WTC11 (cell line): ENCODE measurements around the gene FRMD4A. TPM values are rescaled to one million over a fixed set of nuclear protein-coding genes. Genes with fewer than 3 reads are reported as not detected.

ENCODE experiments used
- ATAC-seq: fragments of 200-7000 bp; cut with Tn5 transposase; 2 replicates; pipeline ENCODE4 v1.10.0; 2021; ENCODE audit warnings: mild to moderate bottlenecking, moderate library complexity
- CTCF ChIA-PET: fragments of 300-600 bp; sonication (Branson Sonifier 250); formaldehyde crosslinking; loops from one replicate; lab custom pipeline; 2021; ENCODE audit warnings: antibody characterized with exemption; lab: Charles Lee
- POLR2A ChIA-PET: fragments of 350-600 bp; sonication (Branson Sonifier 250); formaldehyde crosslinking; loops from one replicate; lab custom pipeline; 2021; ENCODE audit warnings: antibody characterized with exemption; lab: Charles Lee
- DNase-seq: peaks from one replicate; pipeline ENCODE4 v3.0.0; 2021; ENCODE audit warnings: low spot score
- H3K27ac Mint-ChIP-seq: 2 replicates; pipeline ENCODE4 v1.8.0; 2021; ENCODE audit warnings: mixed read lengths
- H3K27me3 Mint-ChIP-seq: 2 replicates; pipeline ENCODE4 v1.8.0; 2021; ENCODE audit warnings: low read depth, mild to moderate bottlenecking, moderate library complexity, mixed read lengths
- H3K36me3 Mint-ChIP-seq: 2 replicates; pipeline ENCODE4 v1.8.0; 2021; ENCODE audit warnings: mixed read lengths
- H3K4me1 Mint-ChIP-seq: 2 replicates; pipeline ENCODE4 v1.8.0; 2022; ENCODE audit warnings: mixed read lengths
- H3K4me3 Mint-ChIP-seq: 2 replicates; pipeline ENCODE4 v1.8.0; 2021; ENCODE audit warnings: mild to moderate bottlenecking, moderate library complexity, mixed read lengths
- H3K9me3 Mint-ChIP-seq: 2 replicates; pipeline ENCODE4 v1.8.0; 2021; ENCODE audit warnings: mixed read lengths
- ATF1 ChIP-seq: sonication (generic); formaldehyde crosslinking; IDR thresholded peaks from 2 replicates; pipeline ENCODE4 v1.8.1; 2023; ENCODE audit warnings: mild to moderate bottlenecking, moderate library complexity, missing genetic modification reagents
- CREM ChIP-seq: sonication (generic); formaldehyde crosslinking; IDR thresholded peaks from 2 replicates; pipeline ENCODE4 v1.8.1; 2022; ENCODE audit warnings: mild to moderate bottlenecking, missing genetic modification reagents, moderate library complexity
- E2F4 ChIP-seq: sonication (generic); formaldehyde crosslinking; IDR thresholded peaks from 2 replicates; pipeline ENCODE4 v1.8.1; 2022; ENCODE audit warnings: low read depth, mild to moderate bottlenecking, moderate library complexity, missing genetic modification reagents, borderline replicate concordance
- FOXP4 ChIP-seq: sonication (generic); formaldehyde crosslinking; IDR thresholded peaks from 2 replicates; pipeline ENCODE4 v1.8.0; 2022; ENCODE audit warnings: mild to moderate bottlenecking, missing genetic modification reagents
- JUN ChIP-seq: sonication (generic); formaldehyde crosslinking; IDR thresholded peaks from 2 replicates; pipeline ENCODE4 v1.8.0; 2023; ENCODE audit warnings: mild to moderate bottlenecking, missing genetic modification reagents
- KAT7 ChIP-seq: sonication (generic); formaldehyde crosslinking; IDR thresholded peaks from 2 replicates; pipeline ENCODE4 v1.8.1; 2023; ENCODE audit warnings: missing genetic modification reagents, mild to moderate bottlenecking, borderline replicate concordance
- PRRX2 ChIP-seq: fragments of 250-450 bp; sonication (Bioruptor Pico); IDR thresholded peaks from 2 replicates; pipeline ENCODE4 v1.8.0; 2021; ENCODE audit warnings: mild to moderate bottlenecking
- RELA ChIP-seq: sonication (generic); formaldehyde crosslinking; IDR thresholded peaks from 2 replicates; pipeline ENCODE4 v1.8.1; 2022; ENCODE audit warnings: missing genetic modification reagents, mild to moderate bottlenecking, borderline replicate concordance
- SMAD4 ChIP-seq: sonication (generic); formaldehyde crosslinking; IDR thresholded peaks from 2 replicates; pipeline ENCODE4 v1.8.0; 2022; ENCODE audit warnings: mild to moderate bottlenecking, missing genetic modification reagents
- TP53 ChIP-seq: sonication (generic); formaldehyde crosslinking; IDR thresholded peaks from 2 replicates; pipeline ENCODE4 v1.8.1; 2023; ENCODE audit warnings: mild to moderate bottlenecking, missing genetic modification reagents
- ZBTB21 ChIP-seq: sonication (generic); formaldehyde crosslinking; IDR thresholded peaks from 2 replicates; pipeline ENCODE4 v1.8.1; 2023; ENCODE audit warnings: mild to moderate bottlenecking, missing genetic modification reagents, borderline replicate concordance
- ZNF121 ChIP-seq: sonication (generic); formaldehyde crosslinking; IDR thresholded peaks from 2 replicates; pipeline ENCODE4 v1.8.0; 2023; ENCODE audit warnings: missing genetic modification reagents
- ZNF138 ChIP-seq: sonication (generic); formaldehyde crosslinking; conservative IDR thresholded peaks from 2 replicates; pipeline ENCODE4 v1.8.1; 2022; ENCODE audit warnings: mild to moderate bottlenecking, moderate library complexity, missing genetic modification reagents
- ZNF416 ChIP-seq: fragments of 250-450 bp; sonication (Bioruptor Pico); IDR thresholded peaks from 2 replicates; pipeline ENCODE4 v1.9.0; 2021; ENCODE audit warnings: mild to moderate bottlenecking, inconsistent platforms
- ZNF512 ChIP-seq: sonication (generic); formaldehyde crosslinking; IDR thresholded peaks from 2 replicates; pipeline ENCODE4 v1.8.1; 2022; ENCODE audit warnings: missing genetic modification reagents, borderline replicate concordance
- ZSCAN18 ChIP-seq: fragments of 250-450 bp; sonication (Bioruptor Pico); IDR thresholded peaks from 2 replicates; pipeline ENCODE4 v2.1.2; 2022; ENCODE audit warnings: mild to moderate bottlenecking, moderate library complexity
- total RNA-seq: library from RNA; stranded (reverse); gene quantifications from 3 replicates; pipeline ENCODE4 v1.2.3, GENCODE V29; 2021
- TF ChIP-seq, protein P1 (sequence below): sonication (generic); formaldehyde crosslinking; conservative IDR thresholded peaks from 2 replicates; pipeline ENCODE4 v1.8.1; 2023; ENCODE audit warnings: mild to moderate bottlenecking, low read depth, missing genetic modification reagents, moderate library complexity
- TF ChIP-seq, protein P2 (sequence below): sonication (generic); formaldehyde crosslinking; IDR thresholded peaks from 2 replicates; pipeline ENCODE4 v1.8.1; 2022; ENCODE audit warnings: mild to moderate bottlenecking, moderate library complexity, missing genetic modification reagents
- TF ChIP-seq, protein P3 (sequence below): sonication (generic); formaldehyde crosslinking; IDR thresholded peaks from 2 replicates; pipeline ENCODE4 v1.8.1; 2023; ENCODE audit warnings: mild to moderate bottlenecking, missing genetic modification reagents, moderate library complexity
- TF ChIP-seq, protein P4 (sequence below): sonication (generic); formaldehyde crosslinking; IDR thresholded peaks from 2 replicates; pipeline ENCODE4 v1.8.1; 2023; ENCODE audit warnings: mild to moderate bottlenecking, missing genetic modification reagents, borderline replicate concordance

Gene FRMD4A
- total RNA-seq, 1 experiment from 2014 or later = 35.5 TPM

DNA sequence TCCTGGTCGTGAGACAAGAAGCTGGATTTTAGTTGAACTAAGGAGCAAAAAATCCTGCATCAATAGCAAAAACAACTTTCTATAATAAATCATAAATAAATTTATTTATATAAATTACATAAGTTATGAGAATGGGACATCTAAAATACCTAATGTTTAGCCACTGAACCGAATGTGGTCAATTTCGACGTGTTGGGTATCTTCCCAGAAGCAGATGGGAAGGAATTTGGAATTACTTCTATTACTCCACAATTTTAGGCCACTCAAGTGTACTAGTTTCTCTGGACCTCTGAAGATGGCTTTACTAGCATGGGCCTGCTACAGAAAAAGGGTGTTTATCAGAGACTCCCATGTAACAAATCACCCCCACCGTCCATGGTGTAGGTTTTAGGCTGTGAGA is 572.0 kb downstream of the FRMD4A start:
- ChIA-PET CTCF (interaction anchor here (1.0 to 2.5 kb wide), 2 partner anchors 91 to 99 kb away, joined by 3 to 6 read pairs; no protein-coding TSS in a partner anchor), POLR2A (interaction anchor here (0.6 kb wide), 1 partner anchor 713 kb away, joined by 5 read pairs; no protein-coding TSS in a partner anchor)
- Mint-ChIP-seq H3K4me3 (no peak overlapping the region), H3K27ac (peak overlapping the region; percentile 81), H3K36me3 (no peaks in the 10 kb centered on the region), H3K4me1 (peaks cover 65% of the 10 kb centered on the region), H3K27me3 (no peaks in the 10 kb centered on the region), H3K9me3 (no peaks in the 10 kb centered on the region)
- DNase-seq (no peak), ATAC-seq (no peak)
- TF ChIP-seq JUN (CRISPR knock-in tag) = no peak
- TF ChIP-seq ZNF121 = no peak
- TF ChIP-seq TP53 (CRISPR knock-in tag) = no peak
- TF ChIP-seq KAT7 (CRISPR knock-in tag) = no peak
- no peak for TF ChIP-seq ATF1
- no peak for TF ChIP-seq ZBTB21 (CRISPR knock-in tag)
- TF ChIP-seq, protein P1, sequence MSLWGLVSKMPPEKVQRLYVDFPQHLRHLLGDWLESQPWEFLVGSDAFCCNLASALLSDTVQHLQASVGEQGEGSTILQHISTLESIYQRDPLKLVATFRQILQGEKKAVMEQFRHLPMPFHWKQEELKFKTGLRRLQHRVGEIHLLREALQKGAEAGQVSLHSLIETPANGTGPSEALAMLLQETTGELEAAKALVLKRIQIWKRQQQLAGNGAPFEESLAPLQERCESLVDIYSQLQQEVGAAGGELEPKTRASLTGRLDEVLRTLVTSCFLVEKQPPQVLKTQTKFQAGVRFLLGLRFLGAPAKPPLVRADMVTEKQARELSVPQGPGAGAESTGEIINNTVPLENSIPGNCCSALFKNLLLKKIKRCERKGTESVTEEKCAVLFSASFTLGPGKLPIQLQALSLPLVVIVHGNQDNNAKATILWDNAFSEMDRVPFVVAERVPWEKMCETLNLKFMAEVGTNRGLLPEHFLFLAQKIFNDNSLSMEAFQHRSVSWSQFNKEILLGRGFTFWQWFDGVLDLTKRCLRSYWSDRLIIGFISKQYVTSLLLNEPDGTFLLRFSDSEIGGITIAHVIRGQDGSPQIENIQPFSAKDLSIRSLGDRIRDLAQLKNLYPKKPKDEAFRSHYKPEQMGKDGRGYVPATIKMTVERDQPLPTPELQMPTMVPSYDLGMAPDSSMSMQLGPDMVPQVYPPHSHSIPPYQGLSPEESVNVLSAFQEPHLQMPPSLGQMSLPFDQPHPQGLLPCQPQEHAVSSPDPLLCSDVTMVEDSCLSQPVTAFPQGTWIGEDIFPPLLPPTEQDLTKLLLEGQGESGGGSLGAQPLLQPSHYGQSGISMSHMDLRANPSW (CRISPR knock-in tag) = no peak
- TF ChIP-seq CREM (CRISPR knock-in tag) = no peak
- TF ChIP-seq, protein P2, sequence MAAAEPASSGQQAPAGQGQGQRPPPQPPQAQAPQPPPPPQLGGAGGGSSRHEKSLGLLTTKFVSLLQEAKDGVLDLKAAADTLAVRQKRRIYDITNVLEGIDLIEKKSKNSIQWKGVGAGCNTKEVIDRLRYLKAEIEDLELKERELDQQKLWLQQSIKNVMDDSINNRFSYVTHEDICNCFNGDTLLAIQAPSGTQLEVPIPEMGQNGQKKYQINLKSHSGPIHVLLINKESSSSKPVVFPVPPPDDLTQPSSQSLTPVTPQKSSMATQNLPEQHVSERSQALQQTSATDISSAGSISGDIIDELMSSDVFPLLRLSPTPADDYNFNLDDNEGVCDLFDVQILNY (CRISPR knock-in tag) = no peak
- no peak for TF ChIP-seq RELA (CRISPR knock-in tag)

GRCh38 chr10:13758312-13758711 is 572.4 kb downstream of the FRMD4A start:
- no peaks in the 10 kb centered on the region for H3K9me3 Mint-ChIP-seq
- no peak overlapping the region; the same call in 1 of the 2 replicates for H3K4me3 Mint-ChIP-seq
- peak; percentile 25 for DNase-seq
- TF ChIP-seq ZNF512 (no peak), E2F4 (no peak), FOXP4 (CRISPR knock-in tag) (no peak), ZSCAN18 (CRISPR knock-in tag) (no peak), ZNF121 (no peak), RELA (CRISPR knock-in tag) (no peak), JUN (CRISPR knock-in tag) (no peak), ZNF138 (CRISPR knock-in tag) (no peak), ZNF416 (CRISPR knock-in tag) (no peak), PRRX2 (CRISPR knock-in tag) (no peak), SMAD4 (CRISPR knock-in tag) (no peak)
- TF ChIP-seq, protein P3, sequence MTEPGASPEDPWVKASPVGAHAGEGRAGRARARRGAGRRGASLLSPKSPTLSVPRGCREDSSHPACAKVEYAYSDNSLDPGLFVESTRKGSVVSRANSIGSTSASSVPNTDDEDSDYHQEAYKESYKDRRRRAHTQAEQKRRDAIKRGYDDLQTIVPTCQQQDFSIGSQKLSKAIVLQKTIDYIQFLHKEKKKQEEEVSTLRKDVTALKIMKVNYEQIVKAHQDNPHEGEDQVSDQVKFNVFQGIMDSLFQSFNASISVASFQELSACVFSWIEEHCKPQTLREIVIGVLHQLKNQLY (CRISPR knock-in tag) = no peak
- TF ChIP-seq, protein P4, sequence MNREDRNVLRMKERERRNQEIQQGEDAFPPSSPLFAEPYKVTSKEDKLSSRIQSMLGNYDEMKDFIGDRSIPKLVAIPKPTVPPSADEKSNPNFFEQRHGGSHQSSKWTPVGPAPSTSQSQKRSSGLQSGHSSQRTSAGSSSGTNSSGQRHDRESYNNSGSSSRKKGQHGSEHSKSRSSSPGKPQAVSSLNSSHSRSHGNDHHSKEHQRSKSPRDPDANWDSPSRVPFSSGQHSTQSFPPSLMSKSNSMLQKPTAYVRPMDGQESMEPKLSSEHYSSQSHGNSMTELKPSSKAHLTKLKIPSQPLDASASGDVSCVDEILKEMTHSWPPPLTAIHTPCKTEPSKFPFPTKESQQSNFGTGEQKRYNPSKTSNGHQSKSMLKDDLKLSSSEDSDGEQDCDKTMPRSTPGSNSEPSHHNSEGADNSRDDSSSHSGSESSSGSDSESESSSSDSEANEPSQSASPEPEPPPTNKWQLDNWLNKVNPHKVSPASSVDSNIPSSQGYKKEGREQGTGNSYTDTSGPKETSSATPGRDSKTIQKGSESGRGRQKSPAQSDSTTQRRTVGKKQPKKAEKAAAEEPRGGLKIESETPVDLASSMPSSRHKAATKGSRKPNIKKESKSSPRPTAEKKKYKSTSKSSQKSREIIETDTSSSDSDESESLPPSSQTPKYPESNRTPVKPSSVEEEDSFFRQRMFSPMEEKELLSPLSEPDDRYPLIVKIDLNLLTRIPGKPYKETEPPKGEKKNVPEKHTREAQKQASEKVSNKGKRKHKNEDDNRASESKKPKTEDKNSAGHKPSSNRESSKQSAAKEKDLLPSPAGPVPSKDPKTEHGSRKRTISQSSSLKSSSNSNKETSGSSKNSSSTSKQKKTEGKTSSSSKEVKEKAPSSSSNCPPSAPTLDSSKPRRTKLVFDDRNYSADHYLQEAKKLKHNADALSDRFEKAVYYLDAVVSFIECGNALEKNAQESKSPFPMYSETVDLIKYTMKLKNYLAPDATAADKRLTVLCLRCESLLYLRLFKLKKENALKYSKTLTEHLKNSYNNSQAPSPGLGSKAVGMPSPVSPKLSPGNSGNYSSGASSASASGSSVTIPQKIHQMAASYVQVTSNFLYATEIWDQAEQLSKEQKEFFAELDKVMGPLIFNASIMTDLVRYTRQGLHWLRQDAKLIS (CRISPR knock-in tag) = no peak
- TF ChIP-seq, all 79 proteins: peak for 0
- Mint-ChIP-seq H3K27ac (peak overlapping the region; percentile 81), H3K27me3 (no peaks in the 10 kb centered on the region), H3K4me1 (peaks cover 65% of the 10 kb centered on the region), H3K36me3 (no peaks in the 10 kb centered on the region)
- ChIA-PET CTCF (interaction anchor here (2.5 kb wide), 1 partner anchor 99 kb away, joined by 6 read pairs; no protein-coding TSS in a partner anchor), POLR2A (no interaction called here)
- peak; percentile 59 for ATAC-seq
